GM12864 (cell line): ENCODE data around the gene BHLHE40.

Experiments used
- DNase-seq: peaks from one replicate; pipeline ENCODE4 v3.0.0-alpha.2; 2011; ENCODE audit warnings: low read depth
- H3K4me3 ChIP-seq: 2 replicates; pipeline ENCODE4 v1.5.1; 2011; ENCODE audit warnings: mild to moderate bottlenecking, low read depth, low read length, control low read depth
- CTCF ChIP-seq: IDR thresholded peaks from 2 replicates; pipeline ENCODE4 v1.5.1; 2011; ENCODE audit warnings: low read depth, mild to moderate bottlenecking, moderate library complexity, low read length, control low read depth, inconsistent platforms; ENCODE audit errors: missing control alignments

BHLHE40 gene

DNA sequence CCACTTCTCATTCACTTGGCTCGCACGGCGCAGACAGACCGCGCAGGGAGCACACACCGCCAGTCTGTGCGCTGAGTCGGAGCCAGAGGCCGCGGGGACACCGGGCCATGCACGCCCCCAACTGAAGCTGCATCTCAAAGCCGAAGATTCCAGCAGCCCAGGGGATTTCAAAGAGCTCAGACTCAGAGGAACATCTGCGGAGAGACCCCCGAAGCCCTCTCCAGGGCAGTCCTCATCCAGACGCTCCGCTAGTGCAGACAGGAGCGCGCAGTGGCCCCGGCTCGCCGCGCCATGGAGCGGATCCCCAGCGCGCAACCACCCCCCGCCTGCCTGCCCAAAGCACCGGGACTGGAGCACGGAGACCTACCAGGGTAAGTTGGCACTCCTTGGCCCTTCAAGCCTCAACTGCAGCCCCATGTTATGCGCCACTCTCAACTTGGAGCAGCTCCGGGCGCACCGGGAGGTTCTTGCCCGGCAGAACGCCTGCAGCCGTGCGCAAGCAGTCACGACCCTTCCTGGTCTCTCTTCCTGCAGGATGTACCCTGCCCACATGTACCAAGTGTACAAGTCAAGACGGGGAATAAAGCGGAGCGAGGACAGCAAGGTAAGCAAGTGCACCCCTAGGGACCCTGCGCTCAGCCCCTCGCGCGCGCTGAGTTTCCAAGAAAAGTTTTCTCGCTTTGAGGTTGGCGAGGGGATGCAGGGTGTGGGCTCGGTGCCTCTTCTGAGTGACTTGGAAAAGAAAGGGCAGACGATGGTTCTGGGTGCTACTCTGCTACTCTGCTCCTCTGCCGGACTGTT lies at the start of gene BHLHE40:
BHLHE40 (plus strand) TSS at position 10 of the 801 bp plus-strand sequence; CDS start at position 292, 282 bp downstream.
- TF ChIP-seq CTCF: no peak
- DNase-seq: no peak
- H3K4me3 ChIP-seq: peak within 1 kb of the TSS; percentile 91

DNA sequence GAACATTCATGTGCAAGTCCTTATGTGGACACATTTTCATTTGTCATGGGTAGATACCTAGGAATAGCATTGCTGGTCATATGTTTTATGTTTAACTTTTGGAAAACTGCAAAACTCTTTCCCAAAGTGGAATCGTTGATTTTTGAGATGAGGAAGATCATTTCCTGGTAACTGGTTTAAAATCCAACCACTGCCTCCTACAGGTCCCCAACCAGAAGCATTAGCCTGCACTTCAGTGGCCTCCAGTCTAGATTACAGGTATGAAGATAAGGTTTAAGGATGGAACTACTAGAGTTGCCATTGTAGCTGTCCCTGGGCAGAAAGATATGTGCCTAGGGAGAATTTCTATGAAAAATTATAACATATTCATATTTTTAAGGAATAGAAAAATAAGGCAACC lies 48.7 kb upstream of the BHLHE40 start:
- no peak overlapping the region for H3K4me3 ChIP-seq

GRCh38 chr3:4934050-4934449 lies 45.2 kb upstream of the BHLHE40 start:
- H3K4me3 ChIP-seq: no peak overlapping the region
- no peak for TF ChIP-seq CTCF
- DNase-seq: no peak

More for the DNA sequence above, 48.7 kb upstream of the BHLHE40 start:
- DNase-seq: no peak
- no peak for TF ChIP-seq CTCF

DNA sequence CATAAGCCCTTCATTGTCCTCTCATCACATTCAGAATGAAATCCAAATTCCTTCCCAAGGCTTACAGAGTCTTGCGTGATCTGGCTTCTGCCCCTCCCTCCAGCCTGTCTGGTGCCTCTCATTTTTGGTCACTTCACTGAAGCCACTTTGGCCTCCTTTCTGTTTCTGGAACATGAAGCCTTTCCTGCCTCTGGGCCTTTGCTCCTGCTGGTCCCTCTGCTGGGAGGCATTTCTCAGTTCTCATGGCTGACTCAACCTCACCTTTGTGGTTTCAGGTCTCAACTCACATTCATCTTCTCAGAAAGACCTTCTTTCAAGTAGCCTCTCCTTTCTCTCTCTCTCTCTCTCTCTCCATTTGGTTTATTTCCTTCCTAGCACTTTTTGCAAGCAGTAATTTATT lies 43.9 kb upstream of the BHLHE40 start:
- H3K4me3 ChIP-seq: no peak overlapping the region
- DNase-seq: peak; percentile 34
- TF ChIP-seq CTCF: no peak

- H3K4me3 ChIP-seq: no peak overlapping the region
- TF ChIP-seq CTCF: no peak
- no peak for DNase-seq
Measured at GRCh38 chr3:4936982-4937614, 42.1 kb upstream of the BHLHE40 start.

- TF ChIP-seq CTCF: no peak
- H3K4me3 ChIP-seq: no peak overlapping the region
- DNase-seq: no peak
Measured at GRCh38 chr3:4938281-4938982, 40.8 kb upstream of the BHLHE40 start.
